IMR-90 (cell line): ENCODE results near the gene COL4A2. TPM values are rescaled to one million over a fixed set of nuclear protein-coding genes. Genes with fewer than 3 reads are reported as not detected.

Source experiments
- ATAC-seq: fragments of 200-7000 bp; cut with Tn5 transposase; 2 replicates; pipeline ENCODE4 v1.9.1; 2020; ENCODE audit warnings: low read depth, mild to moderate bottlenecking, moderate library complexity
- BruUV-seq: library from RNA; stranded (reverse); fragments of 400-500 nt; replicated peaks from 2 replicates; lab custom pipeline; 2021; lab: Mats Ljungman, UMichigan
- CTCF ChIA-PET: fragments of 300-600 bp; formaldehyde crosslinking; extraction: SDS; loops from one replicate; lab custom pipeline; 2021; ENCODE audit warnings: antibody characterized with exemption; lab: Yijun Ruan, JAX
- POLR2A ChIA-PET: fragments of 300-600 bp; sonication (Branson Sonifier 250); formaldehyde crosslinking; loops from one replicate; lab custom pipeline; 2022; ENCODE audit warnings: antibody characterized with exemption; ENCODE audit not compliant: unreplicated experiment; lab: Charles Lee
- DNase-seq: peaks from one replicate; pipeline ENCODE4 v3.0.0; 2013
- H2AFZ ChIP-seq: replicated peaks from 2 replicates; pipeline ENCODE3; 2013; ENCODE audit warnings: low read length, mild to moderate bottlenecking; ENCODE audit not compliant: poor library complexity
- H2AK5ac ChIP-seq: 2 replicates; pipeline ENCODE4 v1.6.1; 2013; ENCODE audit warnings: low read depth, low read length, inconsistent platforms
- H2AK9ac ChIP-seq: replicated peaks from 2 replicates; pipeline ENCODE3; 2013; ENCODE audit warnings: mild to moderate bottlenecking, low read depth, low read length, moderate library complexity; ENCODE audit not compliant: poor library complexity
- H2BK120ac ChIP-seq: 2 replicates; pipeline ENCODE4 v1.6.1; 2013; ENCODE audit warnings: low read depth, low read length, inconsistent platforms
- H2BK15ac ChIP-seq: 3 replicates; pipeline ENCODE4 v1.6.1; 2013; ENCODE audit warnings: low read depth, low read length, inconsistent platforms
- H2BK20ac ChIP-seq: 2 replicates; pipeline ENCODE4 v1.6.1; 2013; ENCODE audit warnings: low read depth, mild to moderate bottlenecking, inconsistent platforms, low read length, moderate library complexity
- H2BK5ac ChIP-seq: 2 replicates; pipeline ENCODE4 v1.6.1; 2013; ENCODE audit warnings: mild to moderate bottlenecking, low read depth, low read length, inconsistent platforms; ENCODE audit not compliant: poor library complexity, severe bottlenecking
- H3K14ac ChIP-seq: replicated peaks from 2 replicates; pipeline ENCODE4 v1.6.1; 2013; ENCODE audit warnings: low read depth, low read length, inconsistent platforms
- H3K18ac ChIP-seq: 2 replicates; pipeline ENCODE4 v1.6.1; 2013; ENCODE audit warnings: low read depth, low read length, control low read depth
- H3K23ac ChIP-seq: 2 replicates; pipeline ENCODE4 v1.6.1; 2013; ENCODE audit warnings: low read depth, low read length, inconsistent platforms
- H3K27ac ChIP-seq: 2 replicates; pipeline ENCODE4 v1.5.1; 2013; ENCODE audit warnings: mild to moderate bottlenecking, control low read depth, low read length; ENCODE audit not compliant: insufficient read depth
- H3K27me3 ChIP-seq: 2 replicates; pipeline ENCODE4 v1.6.1; 2013; ENCODE audit warnings: low read length; ENCODE audit not compliant: control insufficient read depth, insufficient read depth
- H3K36me3 ChIP-seq: 2 replicates; pipeline ENCODE4 v1.6.1; 2013; ENCODE audit warnings: low read length, mixed read lengths; ENCODE audit not compliant: control insufficient read depth, insufficient read depth
- H3K4ac ChIP-seq: 2 replicates; pipeline ENCODE4 v1.6.1; 2013; ENCODE audit warnings: low read depth, low read length, inconsistent platforms
- H3K4me1 ChIP-seq: 2 replicates; pipeline ENCODE4 v1.6.1; 2013; ENCODE audit warnings: low read length, mixed read lengths; ENCODE audit not compliant: control insufficient read depth, insufficient read depth
- H3K4me2 ChIP-seq: 2 replicates; pipeline ENCODE4 v1.6.1; 2013; ENCODE audit warnings: low read depth, mild to moderate bottlenecking, control low read depth, low read length, moderate library complexity
- H3K4me3 ChIP-seq: 2 replicates; pipeline ENCODE4 v1.5.1; 2013; ENCODE audit warnings: low read depth, mild to moderate bottlenecking, control low read depth, low read length, moderate library complexity; ENCODE audit not compliant: insufficient read depth
- H3K56ac ChIP-seq: 2 replicates; pipeline ENCODE4 v1.6.1; 2013; ENCODE audit warnings: low read length, inconsistent platforms; ENCODE audit not compliant: insufficient read depth; ENCODE audit errors: extremely low read depth
- H3K79me1 ChIP-seq, 2 experiments: 2 replicates each; pipeline ENCODE4 v1.6.1; 2013; ENCODE audit warnings: low read length in 2 of 2, inconsistent platforms in 1 of 2, low read depth in 1 of 2
- H3K9ac ChIP-seq: 2 replicates; pipeline ENCODE4 v1.6.1; 2013; ENCODE audit warnings: low read depth, low read length, control low read depth
- H3K9me1 ChIP-seq: 2 replicates; pipeline ENCODE4 v1.6.1; 2013; ENCODE audit warnings: low read length, inconsistent platforms; ENCODE audit not compliant: insufficient read depth
- H3K9me3 ChIP-seq: 2 replicates; pipeline ENCODE4 v1.6.1; 2013; ENCODE audit warnings: low read length; ENCODE audit not compliant: control insufficient read depth, insufficient read depth
- H4K20me1 ChIP-seq: 2 replicates; pipeline ENCODE4 v1.6.1; 2013; ENCODE audit warnings: low read length, inconsistent platforms; ENCODE audit not compliant: insufficient read depth
- H4K5ac ChIP-seq: 2 replicates; pipeline ENCODE4 v1.6.1; 2013; ENCODE audit warnings: mild to moderate bottlenecking, low read depth, low read length, control low read depth
- H4K8ac ChIP-seq, 2 experiments: 2 replicates each; pipeline ENCODE4 v1.6.1; 2013; ENCODE audit warnings: low read depth in 2 of 2, low read length in 2 of 2, control low read depth in 1 of 2, inconsistent platforms in 1 of 2
- H4K91ac ChIP-seq: 2 replicates; pipeline ENCODE4 v1.6.1; 2013; ENCODE audit warnings: low read depth, low read length, inconsistent platforms; ENCODE audit not compliant: insufficient read depth
- BHLHE40 ChIP-seq: fragments of 150-350 bp; IDR thresholded peaks from 2 replicates; pipeline ENCODE4 v1.6.1; 2016; ENCODE audit warnings: mild to moderate bottlenecking, low read depth, low read length
- CHD1 ChIP-seq: IDR thresholded peaks from 2 replicates; pipeline ENCODE4 v1.6.1; 2012; ENCODE audit warnings: low read depth, low read length, improper control_type of control experiment
- FOS ChIP-seq: fragments of 150-350 bp; IDR thresholded peaks from 2 replicates; pipeline ENCODE4 v1.6.1; 2016; ENCODE audit warnings: low read depth, low read length
- MAFK ChIP-seq: IDR thresholded peaks from 2 replicates; pipeline ENCODE4 v1.6.1; 2012; ENCODE audit warnings: low read depth, low read length, improper control_type of control experiment
- RCOR1 ChIP-seq: IDR thresholded peaks from 2 replicates; pipeline ENCODE4 v1.6.1; 2012; ENCODE audit warnings: mild to moderate bottlenecking, low read length, improper control_type of control experiment; ENCODE audit not compliant: insufficient replicate concordance
- RFX5 ChIP-seq: IDR thresholded peaks from 2 replicates; pipeline ENCODE4 v1.8.0; 2012; ENCODE audit warnings: low read depth, mild to moderate bottlenecking, low read length, moderate library complexity
- SMC3 ChIP-seq: fragments of 150-350 bp; IDR thresholded peaks from 2 replicates; pipeline ENCODE4 v1.6.1; 2016; ENCODE audit warnings: low read depth, mild to moderate bottlenecking, antibody characterized with exemption, low read length, moderate library complexity
- WGBS, 2 experiments: methylation state at CpG; one replicate each; pipeline versions ENCODE4 v1.1.5 to v1.1.7; 2013; ENCODE audit warnings: missing lambda C conversion rate in 2 of 2; ENCODE audit not compliant: insufficient read length in 1 of 2; ENCODE audit errors: extremely low coverage in 2 of 2; 5-methylcytosine and 5-hydroxymethylcytosine counted together
- dilution Hi-C: fragments of 300-500 bp; cut with HindIII; formaldehyde crosslinking; loops from one replicate; pipeline ENCODE4 v1.14.3; 2018; ENCODE audit warnings: low sequenced_read_pairs; ENCODE audit not compliant: unreplicated experiment
- in situ Hi-C: fragments of 300-500 bp; cut with MboI; formaldehyde crosslinking; loops from 3 replicates; pipeline ENCODE4 v1.14.3; 2019; ENCODE audit warnings: low sequenced_read_pairs, inconsistent platforms, mixed read lengths
- intact Hi-C: fragments of 100-400 bp; cut with micrococcal nuclease; formaldehyde crosslinking; loops from 2 replicates; pipeline ENCODE4 v1.10.0; 2022
- polyA plus RNA-seq, 3 experiments: library from polyadenylated mRNA; depleted of rRNA; stranded (reverse); fragments of >200 nt; gene quantifications; 2 replicates each; pipeline ENCODE4 v1.2.3, GENCODE V29; 2012; ENCODE audit warnings: low replicate concordance in 1 of 3
- total RNA-seq: library from RNA; depleted of rRNA; stranded (reverse); fragments of >200 nt; gene quantifications from 2 replicates; pipeline ENCODE4 v1.2.3, GENCODE V29; 2012
- TF ChIP-seq, protein P1 (sequence below): fragments of 150-350 bp; IDR thresholded peaks from 2 replicates; pipeline ENCODE4 v1.6.1; 2017; ENCODE audit warnings: mild to moderate bottlenecking, antibody characterized with exemption, low read length, low read depth

COL4A2 gene
- total and polyA plus RNA-seq, 2 of the 4 experiments (the other 2 are of a cell fraction) = 90.7 to 457 TPM

- H4K91ac ChIP-seq = no peak overlapping the region
- peak overlapping the region in 1 of 2 experiments; percentile 6; a peak in 1 of 4 replicates for H4K8ac ChIP-seq
- no peak overlapping the region for H2BK20ac ChIP-seq
- H3K27ac ChIP-seq = no peak overlapping the region
- no peak overlapping the region for H2BK5ac ChIP-seq
- no peak overlapping the region for H2AK9ac ChIP-seq
- TF ChIP-seq RCOR1 = no peak
- TF ChIP-seq FOS = 0 out of 2 replicates have a peak, but pooled peaks have one; percentile 20
- no peak for TF ChIP-seq CHD1
- TF ChIP-seq SMC3 = no peak
- no peak for TF ChIP-seq RFX5
- TF ChIP-seq, protein P1, sequence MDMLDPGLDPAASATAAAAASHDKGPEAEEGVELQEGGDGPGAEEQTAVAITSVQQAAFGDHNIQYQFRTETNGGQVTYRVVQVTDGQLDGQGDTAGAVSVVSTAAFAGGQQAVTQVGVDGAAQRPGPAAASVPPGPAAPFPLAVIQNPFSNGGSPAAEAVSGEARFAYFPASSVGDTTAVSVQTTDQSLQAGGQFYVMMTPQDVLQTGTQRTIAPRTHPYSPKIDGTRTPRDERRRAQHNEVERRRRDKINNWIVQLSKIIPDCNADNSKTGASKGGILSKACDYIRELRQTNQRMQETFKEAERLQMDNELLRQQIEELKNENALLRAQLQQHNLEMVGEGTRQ = peak; percentile 51
- no peak for TF ChIP-seq MAFK
- TF ChIP-seq BHLHE40 = peak; percentile 45; the same call in 1 of the 2 replicates
- H4K5ac ChIP-seq = no peak overlapping the region
- H3K9ac ChIP-seq = no peak overlapping the region
- 84% methylated on average over 5 of the region's 8 CpGs; no CpG with 5 or more reads in 1 of the 2 experiments for WGBS, 2 experiments
- BruUV-seq = no TSS peak
- H2BK120ac ChIP-seq = no peak overlapping the region
- H2BK15ac ChIP-seq = no peak overlapping the region
- DNase-seq (peak; percentile 24), ATAC-seq (no peak)
- H3K23ac ChIP-seq = no peak overlapping the region
- dilution Hi-C loops (no loop called here), intact Hi-C loops (no loop called here), in situ Hi-C loops (no loop called here)
- ChIA-PET CTCF (interaction anchor here (1.0 kb wide), 1 partner anchor 156 kb away, joined by 3 read pairs; no protein-coding TSS in a partner anchor), POLR2A (no interaction called here)
- H4K20me1 ChIP-seq = peaks cover 6% of the 10 kb centered on the region
- peaks cover 23% of the 10 kb centered on the region for H3K4me1 ChIP-seq
- H2AK5ac ChIP-seq = no peak overlapping the region
- H3K4me3 ChIP-seq = no peak overlapping the region
- H3K56ac ChIP-seq = no peak overlapping the region
- no peak overlapping the region for H2AFZ ChIP-seq
- no peaks in the 10 kb centered on the region for H3K27me3 ChIP-seq
- peaks cover 37% of the 10 kb centered on the region for H3K36me3 ChIP-seq
- no peak overlapping the region for H3K4me2 ChIP-seq
- H3K4ac ChIP-seq = no peak overlapping the region
- H3K14ac ChIP-seq = no peak overlapping the region
- no peaks in the 10 kb centered on the region for H3K9me3 ChIP-seq
- peaks cover 63 to 91% of the 10 kb centered on the region in 2 experiments for H3K79me1 ChIP-seq
- peaks cover 36% of the 10 kb centered on the region for H3K9me1 ChIP-seq
- H3K18ac ChIP-seq = no peak overlapping the region
These were observed 108.6 kb downstream of the COL4A2 start for GRCh38 chr13:110415669-110416068.
